AG10803 (cell line): Measurements from ENCODE around the gene ZNF324.

Experiments
- DNase-seq: peaks from one replicate; pipeline ENCODE4 v3.0.0; 2010; ENCODE audit warnings: low read depth
- H3K4me3 ChIP-seq: 2 replicates; pipeline ENCODE4 v1.5.1; 2011; ENCODE audit warnings: mild to moderate bottlenecking, low read length, control low read depth
- CTCF ChIP-seq: conservative IDR thresholded peaks from 2 replicates; pipeline ENCODE4 v1.5.1; 2011; ENCODE audit warnings: mild to moderate bottlenecking, low read length, control low read depth, inconsistent platforms

The ZNF324 gene

GRCh38 chr19:58475714-58476497 lies 9.0 kb downstream of the ZNF324 start, which contains the start of gene ZNF446:
TSS of gene ZNF446 (plus strand) at chr19:58476352. CDS start at chr19:58477219, 867 bp downstream.
- DNase-seq, result peak; percentile 96
- peak within 1 kb of the TSS; percentile 75 for H3K4me3 ChIP-seq
- TF ChIP-seq CTCF, result no peak

GRCh38 chr19:58476498-58477015 lies 9.7 kb downstream of the ZNF324 start:
- DNase-seq, result peak; percentile 24
- peak overlapping the region; percentile 75 for H3K4me3 ChIP-seq
- TF ChIP-seq CTCF, result no peak

GRCh38 chr19:58477130-58477529 lies 10.2 kb downstream of the ZNF324 start:
- H3K4me3 ChIP-seq, result peak overlapping the region; percentile 75
- DNase-seq, result no peak
- TF ChIP-seq CTCF, result no peak

GRCh38 chr19:58477871-58478270 lies 11.0 kb downstream of the ZNF324 start:
- no peak for DNase-seq
- no peak overlapping the region for H3K4me3 ChIP-seq
- no peak for TF ChIP-seq CTCF

- DNase-seq, result no peak
- no peak for TF ChIP-seq CTCF
- no peak overlapping the region for H3K4me3 ChIP-seq
Measured at GRCh38 chr19:58479303-58479702, 12.4 kb downstream of the ZNF324 start.

GRCh38 chr19:58479736-58480480 lies 13.0 kb downstream of the ZNF324 start:
- TF ChIP-seq CTCF, result no peak
- DNase-seq, result no peak
- no peak overlapping the region for H3K4me3 ChIP-seq

GRCh38 chr19:58480481-58480830 lies 13.6 kb downstream of the ZNF324 start:
- TF ChIP-seq CTCF, result no peak
- no peak overlapping the region for H3K4me3 ChIP-seq
- no peak for DNase-seq
